Measurements from ENCODE around the gene PM20D1. TPM values are rescaled to one million over a fixed set of nuclear protein-coding genes. Genes with fewer than 3 reads are reported as not detected.

PM20D1 gene
- total and polyA plus RNA-seq, 2 donors (not counting 1 experiment from before 2014, with no cell fraction given) = 2.0 to 3.3 TPM

GRCh38 chr1:205802060-205802459 lies 47.9 kb downstream of the PM20D1 start:
- H3K27me3 Mint-ChIP-seq = no peaks in the 10 kb centered on the region
- WGBS (ENCODE audit: insufficient coverage) = 100% methylated on average over 4 of the region's 8 CpGs

More at GRCh38 chr1:205802060-205802459, 47.9 kb downstream of the PM20D1 start:
- no peaks in the 10 kb centered on the region for H3K27me3 ChIP-seq (replicated peaks in 1 of 4; ENCODE audit: control extremely low read depth in 1 of 4, control insufficient read depth in 3 of 4, insufficient read depth in 4 of 4, low read length in 3 of 4)
- no peak overlapping the region for H3K9ac ChIP-seq (ENCODE audit: low read length)
- H3K36me3 ChIP-seq (replicated peaks in 1 of 2; ENCODE audit: control extremely low read depth in 1 of 2, control insufficient read depth in 1 of 2, extremely low read depth in 1 of 2, insufficient read depth in 2 of 2, low read length in 1 of 2) = peaks cover 0 to 28% of the 10 kb centered on the region in 2 experiments
- H3K9me3 ChIP-seq (ENCODE audit: control extremely low read depth in 1 of 3, control insufficient read depth in 2 of 3, insufficient read depth in 1 of 3, low read length in 2 of 3) = no peaks in the 10 kb centered on the region
- Mint-ChIP-seq H3K4me1 (peaks cover 29% of the 10 kb centered on the region), H3K4me3 (no peak overlapping the region), H3K9me3 (ENCODE audit: insufficient read depth) (no peaks in the 10 kb centered on the region), H3K27ac (no peak overlapping the region)
- intact Hi-C loops (cut with micrococcal nuclease) = no loop called here
- TF ChIP-seq EZH2 (IDR thresholded peaks at IDR 0.05; ENCODE audit: borderline replicate concordance, insufficient read depth, low read depth, low read length, poor library complexity, severe bottlenecking) = no peak
- no peak for TF ChIP-seq CTCF (IDR thresholded peaks at IDR 0.05)
- ATAC-seq (ENCODE audit: low read depth) (no peak), DNase-seq (no peak)
- peaks cover 16% of the 10 kb centered on the region for H3K79me2 ChIP-seq (ENCODE audit: control insufficient read depth, insufficient read depth, low read length)
- H3K4me1 ChIP-seq (ENCODE audit: control insufficient read depth in 2 of 2, insufficient read depth in 2 of 2, low read length in 2 of 2) = peaks cover 16 to 17% of the 10 kb centered on the region in 2 donors
- no peak overlapping the region for H3K27ac ChIP-seq (ENCODE audit: low read length in 2 of 2)
- CTCF ChIA-PET = interaction anchor here (1.9 kb wide), 1 partner anchor 10 kb away, joined by 5 read pairs; no protein-coding TSS in a partner anchor
- no peak overlapping the region for H3K4me3 ChIP-seq (ENCODE audit: control extremely low read depth in 1 of 5, extremely low read depth in 1 of 5, insufficient read depth in 1 of 5, low read depth in 2 of 5, low read length in 4 of 5)
- POLR2A ChIA-PET = no interaction called here
- H2AFZ ChIP-seq (ENCODE audit: insufficient read depth, low read depth, low read length, poor library complexity, severe bottlenecking) = no peak overlapping the region
- H4K20me1 ChIP-seq (ENCODE audit: control insufficient read depth, insufficient read depth, low read length, poor library complexity, severe bottlenecking) = peaks cover 8% of the 10 kb centered on the region
- no peak overlapping the region for H3K4me2 ChIP-seq (replicated peaks; ENCODE audit: low read depth, low read length, poor library complexity, severe bottlenecking)
